Middle frontal gyrus (tissue), 1 donor: ENCODE results near the gene SLC12A7.
"Not testable (repeated sequence)": the region's sequence is repeated elsewhere in the genome, so short reads cannot be mapped to it uniquely, and the experiment has no call there.

Experiments used
- DNase-seq: peaks from one replicate; pipeline ENCODE4 v3.0.0-alpha.2; 2015; ENCODE audit warnings: low spot score; ENCODE audit errors: extremely low spot score

The SLC12A7 gene

GRCh38 chr5:1026700-1027621 lies 84.9 kb downstream of the SLC12A7 start:
- no peak for DNase-seq

GRCh38 chr5:1021969-1022336 lies 89.9 kb downstream of the SLC12A7 start:
- not testable (repeated sequence) for DNase-seq

- DNase-seq = no peak
Observed at GRCh38 chr5:1021136-1021968, 90.5 kb downstream of the SLC12A7 start.

DNA sequence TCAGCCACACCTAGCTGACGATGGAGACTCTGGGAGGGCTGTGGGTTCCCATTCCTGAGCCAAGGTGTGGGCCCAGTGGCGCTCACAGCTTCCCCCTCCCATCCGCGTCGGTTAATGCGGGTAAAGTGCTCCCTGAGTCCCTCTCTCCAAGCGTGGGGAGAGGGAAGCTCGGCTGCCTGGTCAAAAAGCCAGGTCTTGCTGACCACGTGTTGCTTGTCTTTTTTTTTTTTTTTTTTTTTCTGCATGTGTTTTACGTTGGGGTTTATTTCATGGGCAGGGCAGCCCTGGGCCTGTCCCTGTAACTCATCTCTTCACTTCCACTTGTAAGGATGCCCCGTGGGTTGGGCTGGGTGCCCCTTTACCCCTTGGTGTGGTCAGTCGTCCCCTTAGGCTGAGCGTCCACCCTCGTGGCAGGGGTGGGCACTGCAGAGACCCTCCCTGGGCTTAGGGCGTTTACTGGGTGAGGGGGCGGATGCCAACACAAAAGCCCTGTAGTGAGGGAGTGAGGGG lies 91.4 kb downstream of the SLC12A7 start:
- DNase-seq = no peak

GRCh38 chr5:1019001-1019905 lies 92.6 kb downstream of the SLC12A7 start:
- no peak for DNase-seq

- DNase-seq = no peak
Observed at GRCh38 chr5:1018596-1018995, 93.3 kb downstream of the SLC12A7 start.

DNA sequence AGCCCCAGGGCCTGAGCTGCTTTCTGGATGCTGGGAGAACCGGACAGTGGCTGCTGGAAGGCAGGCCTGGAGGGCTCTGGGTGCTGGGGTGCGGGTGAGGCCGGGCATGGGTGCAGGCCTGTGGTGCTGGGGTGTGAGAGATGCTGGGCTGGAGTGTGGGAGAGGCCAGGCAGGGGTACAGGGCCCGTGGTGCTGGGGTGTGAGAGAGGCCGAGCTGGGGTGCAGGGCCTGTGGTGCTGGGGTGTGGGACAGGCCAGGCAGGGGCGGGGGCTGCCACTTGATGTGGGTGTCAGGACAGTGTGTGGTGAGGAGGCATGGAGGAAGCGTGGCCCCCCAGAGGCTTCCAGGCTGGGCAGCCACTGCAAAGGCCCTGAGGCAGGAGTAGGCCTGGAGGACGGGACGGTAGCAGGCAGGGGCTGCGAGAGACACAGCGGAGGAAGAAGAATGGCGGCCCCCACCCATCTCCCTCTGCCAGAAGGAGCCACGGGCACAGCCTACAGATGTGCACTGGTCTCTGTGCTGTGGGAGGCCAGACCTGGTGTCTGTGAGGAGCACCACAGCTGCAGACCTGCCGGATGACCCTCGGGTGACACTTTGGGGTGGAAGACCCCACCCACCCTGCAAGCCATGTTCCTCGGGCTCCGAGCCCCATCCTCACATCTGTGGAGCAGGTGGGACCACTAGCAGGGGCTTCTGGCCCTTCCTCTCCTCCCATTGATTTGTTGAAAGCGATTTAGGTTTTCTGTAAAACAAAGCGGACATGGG lies 94.0 kb downstream of the SLC12A7 start:
- DNase-seq = no peak

DNA sequence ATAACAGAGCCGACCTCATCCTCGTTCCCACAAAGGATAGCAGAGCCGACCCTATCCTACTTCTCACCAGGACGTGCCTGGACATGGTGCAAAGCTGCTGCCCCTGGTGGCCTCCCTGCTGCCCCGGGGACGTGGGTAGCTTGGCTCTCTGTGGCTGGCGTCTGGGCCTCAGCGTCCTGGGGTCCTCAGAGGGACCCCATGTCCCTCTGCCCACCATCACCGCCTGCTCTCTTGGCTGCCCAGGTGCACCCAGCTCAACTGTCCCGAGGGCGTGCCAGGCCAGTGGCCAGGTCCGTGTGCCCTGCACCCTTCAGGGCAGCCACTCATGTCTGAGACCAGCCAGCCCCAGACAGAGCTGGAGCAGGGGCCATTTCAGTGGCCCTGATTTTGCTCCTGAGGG lies 94.8 kb downstream of the SLC12A7 start:
- DNase-seq = no peak

GRCh38 chr5:1016476-1016875 lies 95.4 kb downstream of the SLC12A7 start:
- DNase-seq = no peak

- no peak for DNase-seq
Observed at GRCh38 chr5:1016036-1016435, 95.8 kb downstream of the SLC12A7 start.

GRCh38 chr5:1015507-1015906 lies 96.4 kb downstream of the SLC12A7 start:
- DNase-seq = no peak

DNA sequence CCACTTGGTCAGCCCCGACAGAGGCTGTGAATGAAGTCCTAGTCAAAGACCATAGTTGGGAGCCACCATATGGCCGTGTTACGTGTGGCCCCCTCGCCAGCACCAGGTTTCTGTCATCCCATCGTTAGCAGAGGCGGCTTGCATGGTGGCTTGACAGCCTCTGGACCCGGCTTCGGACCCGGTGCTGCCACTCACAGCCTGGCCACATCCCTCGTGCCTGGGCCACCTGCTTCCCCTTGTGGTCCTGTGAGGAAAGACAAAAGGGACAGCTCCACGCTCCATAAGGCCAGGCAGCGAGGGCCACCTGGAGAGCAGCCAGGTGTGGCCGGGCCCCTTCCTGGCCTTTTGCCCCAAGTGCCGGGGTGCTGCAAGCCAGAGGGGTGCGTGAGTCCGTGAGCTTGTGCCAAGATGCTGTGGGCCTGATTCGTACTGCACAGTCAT lies 97.1 kb downstream of the SLC12A7 start:
- DNase-seq = no peak

DNA sequence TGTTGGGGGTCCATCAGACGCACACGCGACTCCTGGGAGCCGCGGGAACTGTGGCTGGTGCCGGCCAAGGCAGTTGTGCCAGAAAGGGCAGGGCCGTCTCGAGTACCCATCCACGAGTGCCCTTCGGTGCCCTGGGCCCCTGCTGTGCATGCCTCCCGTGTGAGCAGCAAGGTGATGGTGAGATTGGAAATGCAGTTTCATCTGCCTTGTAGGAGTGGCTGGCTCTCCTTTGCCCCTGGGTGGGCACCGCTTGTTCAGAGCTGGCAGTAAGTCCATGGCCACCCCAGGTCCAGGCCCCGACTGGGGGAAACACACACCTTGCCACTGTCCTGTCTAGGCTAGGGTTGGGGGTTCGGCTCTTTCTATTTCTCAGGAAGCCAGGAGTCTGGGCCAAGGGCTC lies 97.5 kb downstream of the SLC12A7 start:
- DNase-seq = no peak

GRCh38 chr5:1013948-1014301 lies 97.9 kb downstream of the SLC12A7 start:
- no peak for DNase-seq

DNA sequence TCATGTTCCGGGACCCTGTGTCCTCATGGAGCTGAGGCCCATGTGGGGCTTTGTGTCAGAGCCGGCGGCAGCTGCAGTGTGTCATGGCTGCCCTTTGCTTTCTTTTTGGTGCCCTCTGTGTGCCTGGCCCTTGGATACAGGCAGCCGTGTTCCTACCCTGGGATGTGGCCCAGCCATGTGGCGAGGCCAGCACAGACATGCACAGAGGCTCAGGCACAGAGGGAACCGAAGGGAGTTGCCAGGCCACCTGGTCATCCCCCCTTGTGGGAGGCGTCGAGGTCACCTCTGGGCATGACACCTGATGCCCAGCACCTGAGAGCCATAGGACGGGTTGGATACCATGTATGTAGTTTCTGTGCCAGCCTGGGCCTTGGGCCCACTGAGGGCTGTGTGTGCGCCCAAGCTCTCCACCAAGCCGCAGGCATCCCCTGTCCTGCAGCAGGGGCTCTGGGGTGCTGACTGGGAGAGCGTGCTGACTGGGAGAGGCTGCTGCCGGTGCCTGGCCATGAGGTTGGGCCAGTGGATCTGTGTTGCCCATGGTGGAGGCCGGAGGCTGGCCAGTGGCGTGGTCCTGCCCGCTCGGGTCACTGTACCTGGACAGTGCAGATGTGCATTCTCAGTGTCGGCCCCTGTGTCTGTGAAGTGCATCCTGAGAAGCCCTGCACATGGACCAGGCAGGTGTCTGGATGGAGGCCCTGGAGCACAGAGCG lies 98.5 kb downstream of the SLC12A7 start:
- DNase-seq = no peak

GRCh38 chr5:1012900-1013237 lies 99.0 kb downstream of the SLC12A7 start:
- DNase-seq = no peak

DNA sequence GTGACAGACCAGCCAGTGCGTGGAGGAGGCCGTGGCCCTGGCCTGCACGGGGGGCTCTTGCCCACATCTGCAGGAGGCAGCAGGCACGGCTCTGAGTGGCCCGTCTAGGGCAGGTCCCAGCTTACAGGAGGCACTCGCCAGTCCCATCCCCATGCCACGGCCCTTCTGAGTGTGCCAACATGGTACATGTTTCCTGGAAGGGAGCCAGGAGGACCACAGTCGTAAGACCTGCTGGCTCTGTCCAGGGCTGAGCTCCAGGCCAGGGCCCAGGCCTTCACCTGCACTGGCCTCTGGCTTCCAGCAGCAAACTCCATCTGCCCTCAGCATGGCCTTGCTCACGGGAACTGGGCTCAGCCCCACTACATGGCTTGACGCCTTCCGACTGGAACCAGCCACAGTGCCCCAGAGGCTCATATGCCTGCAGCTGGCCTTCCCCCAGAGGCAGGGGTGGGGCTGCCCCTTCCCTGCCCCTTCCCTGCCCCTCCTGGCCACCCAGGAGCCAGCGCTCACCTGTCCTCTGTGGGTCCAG lies 99.5 kb downstream of the SLC12A7 start:
- no peak for DNase-seq

GRCh38 chr5:1011741-1012312 lies 100.0 kb downstream of the SLC12A7 start:
- DNase-seq = no peak

- DNase-seq = no peak
Observed at GRCh38 chr5:1011226-1011631, 100.6 kb downstream of the SLC12A7 start.
